SH-SY5Y (cell line): ENCODE results near the gene BOD1L1.

Experiments used
- GATA2 ChIP-seq: IDR thresholded peaks from 2 replicates; pipeline ENCODE4 v1.6.1; 2011; ENCODE audit warnings: mild to moderate bottlenecking, low read depth, low read length
- GATA3 ChIP-seq: IDR thresholded peaks from 2 replicates; pipeline ENCODE4 v1.6.1; 2011; ENCODE audit warnings: low read depth, mild to moderate bottlenecking, low read length, moderate library complexity

GRCh38 chr4:13567125-13567524 is 60.4 kb downstream of the BOD1L1 start:
- TF ChIP-seq GATA3 (no peak), GATA2 (no peak)
